ENCODE results near the gene ATP5IF1.

Gene ATP5IF1

DNA sequence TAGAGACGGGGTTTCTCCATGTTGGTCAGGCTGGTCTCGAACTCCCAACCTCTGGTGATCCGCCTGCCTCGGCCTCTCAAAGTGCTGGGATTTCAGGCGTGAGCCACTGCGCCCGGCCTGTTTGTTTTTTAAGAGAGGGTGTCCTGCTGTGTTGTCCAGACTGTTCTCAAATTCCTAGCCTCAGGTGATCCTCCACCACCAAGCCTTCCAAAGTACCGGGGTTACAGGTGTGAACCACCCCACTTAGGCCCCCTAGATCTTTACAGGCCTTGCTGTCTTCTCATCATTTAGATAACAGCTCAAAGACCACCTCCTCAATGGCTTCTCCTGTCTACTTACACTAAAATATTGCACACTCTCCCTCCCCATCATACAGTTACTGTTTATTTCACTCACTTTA, 29.7 kb downstream of the ATP5IF1 start:
- no peaks in the 10 kb centered on the region for H3K27me3 ChIP-seq (replicated peaks; ENCODE audit: control insufficient read depth, insufficient read depth, low read length)
- TF ChIP-seq CTCF (IDR thresholded peaks at IDR 0.05; ENCODE audit: insufficient read depth, low read length, poor library complexity, severe bottlenecking): no peak
- H3K36me3 ChIP-seq (ENCODE audit: control insufficient read depth, insufficient read depth, low read length): no peaks in the 10 kb centered on the region; the same call in none of the 2 replicates
- DNase-seq (ENCODE audit: extremely low read depth, insufficient read length): no peak
- H3K4me3 ChIP-seq (replicated peaks; ENCODE audit: low read depth, low read length): no peak overlapping the region

GRCh38 chr1:28266920-28267322, 31.0 kb downstream of the ATP5IF1 start:
- DNase-seq (ENCODE audit: extremely low read depth, insufficient read length): no peak
- TF ChIP-seq CTCF (IDR thresholded peaks at IDR 0.05; ENCODE audit: insufficient read depth, low read length, poor library complexity, severe bottlenecking): no peak
- Histone ChIP-seq H3K36me3 (ENCODE audit: control insufficient read depth, insufficient read depth, low read length) (peaks cover 3% of the 10 kb centered on the region), H3K4me3 (replicated peaks; ENCODE audit: low read depth, low read length) (no peak overlapping the region), H3K27me3 (replicated peaks; ENCODE audit: control insufficient read depth, insufficient read depth, low read length) (no peaks in the 10 kb centered on the region)

DNA sequence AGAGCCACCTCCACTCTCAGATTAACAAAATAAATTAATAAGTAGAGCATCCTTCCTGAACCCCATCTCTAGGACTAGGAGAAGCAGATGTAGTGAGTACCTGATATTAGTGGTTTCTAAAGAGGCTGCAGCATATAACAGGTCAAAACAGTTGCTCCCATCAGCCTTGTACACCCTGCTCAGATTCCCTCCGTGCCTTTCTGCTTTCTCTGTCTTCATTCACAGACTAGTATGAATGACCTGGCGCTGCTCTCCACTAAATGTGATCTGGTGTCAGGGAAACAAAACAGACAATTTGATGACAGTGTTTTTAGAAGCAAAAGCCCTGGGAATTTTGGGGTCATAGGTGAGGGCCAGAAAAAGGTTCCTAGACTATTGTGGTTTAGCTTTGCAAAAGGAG, 31.7 kb downstream of the ATP5IF1 start:
- Histone ChIP-seq H3K4me3 (replicated peaks; ENCODE audit: low read depth, low read length) (no peak overlapping the region), H3K27me3 (replicated peaks; ENCODE audit: control insufficient read depth, insufficient read depth, low read length) (no peaks in the 10 kb centered on the region), H3K36me3 (ENCODE audit: control insufficient read depth, insufficient read depth, low read length) (peaks cover 7% of the 10 kb centered on the region)
- TF ChIP-seq CTCF (IDR thresholded peaks at IDR 0.05; ENCODE audit: insufficient read depth, low read length, poor library complexity, severe bottlenecking): no peak
- DNase-seq (ENCODE audit: extremely low read depth, insufficient read length): no peak

- H3K36me3 ChIP-seq (ENCODE audit: control insufficient read depth, insufficient read depth, low read length): peaks cover 22% of the 10 kb centered on the region
- no peaks in the 10 kb centered on the region for H3K27me3 ChIP-seq (replicated peaks; ENCODE audit: control insufficient read depth, insufficient read depth, low read length)
- no peak overlapping the region for H3K4me3 ChIP-seq (replicated peaks; ENCODE audit: low read depth, low read length)
- TF ChIP-seq CTCF (IDR thresholded peaks at IDR 0.05; ENCODE audit: insufficient read depth, low read length, poor library complexity, severe bottlenecking): no peak
- DNase-seq (ENCODE audit: extremely low read depth, insufficient read length): no peak
These were observed 33.6 kb downstream of the ATP5IF1 start for GRCh38 chr1:28269529-28269928.

- Histone ChIP-seq H3K4me3 (replicated peaks; ENCODE audit: low read depth, low read length) (no peak overlapping the region), H3K27me3 (replicated peaks; ENCODE audit: control insufficient read depth, insufficient read depth, low read length) (no peaks in the 10 kb centered on the region), H3K36me3 (ENCODE audit: control insufficient read depth, insufficient read depth, low read length) (peaks cover 32% of the 10 kb centered on the region)
- DNase-seq (ENCODE audit: extremely low read depth, insufficient read length): no peak
- TF ChIP-seq CTCF (IDR thresholded peaks at IDR 0.05; ENCODE audit: insufficient read depth, low read length, poor library complexity, severe bottlenecking): no peak
These were observed 36.4 kb downstream of the ATP5IF1 start for GRCh38 chr1:28272215-28272852.
